ENCODE data around the gene PISD. TPM values are rescaled to one million over a fixed set of nuclear protein-coding genes. Genes with fewer than 3 reads are reported as not detected.

PISD gene
- total RNA-seq, 1 donor from 2014 or later, result 51.2 TPM

- Histone ChIP-seq H3K36me3 (peaks cover 17% of the 10 kb centered on the region), H3K27ac (no peak overlapping the region), H3K9me3 (no peaks in the 10 kb centered on the region), H3K27me3 (no peaks in the 10 kb centered on the region), H3K4me3 (no peak overlapping the region), H3K4me1 (no peaks in the 10 kb centered on the region)
- DNase-seq, result no peak
- no peak for TF ChIP-seq CTCF (IDR thresholded peaks at IDR 0.05)
- no peak for ATAC-seq
- intact Hi-C loops (cut with DNase I), result no loop called here
Measured at GRCh38 chr22:31578171-31578570, 83.8 kb downstream of the PISD start.

GRCh38 chr22:31577711-31578110, 84.3 kb downstream of the PISD start:
- no peak for TF ChIP-seq CTCF (IDR thresholded peaks at IDR 0.05)
- Histone ChIP-seq H3K27me3 (no peaks in the 10 kb centered on the region), H3K27ac (no peak overlapping the region), H3K4me1 (no peaks in the 10 kb centered on the region), H3K9me3 (no peaks in the 10 kb centered on the region), H3K4me3 (no peak overlapping the region), H3K36me3 (peaks cover 21% of the 10 kb centered on the region)
- intact Hi-C loops (cut with DNase I), result no loop called here
- no peak for DNase-seq
- ATAC-seq, result no peak

- ATAC-seq (no peak), DNase-seq (no peak)
- Histone ChIP-seq H3K36me3 (peaks cover 21% of the 10 kb centered on the region), H3K4me3 (no peak overlapping the region), H3K27ac (no peak overlapping the region), H3K27me3 (no peaks in the 10 kb centered on the region), H3K9me3 (no peaks in the 10 kb centered on the region), H3K4me1 (no peaks in the 10 kb centered on the region)
- TF ChIP-seq CTCF (IDR thresholded peaks at IDR 0.05), result no peak
- intact Hi-C loops (cut with DNase I), result no loop called here
Measured at GRCh38 chr22:31575190-31575589, 86.8 kb downstream of the PISD start.

DNA sequence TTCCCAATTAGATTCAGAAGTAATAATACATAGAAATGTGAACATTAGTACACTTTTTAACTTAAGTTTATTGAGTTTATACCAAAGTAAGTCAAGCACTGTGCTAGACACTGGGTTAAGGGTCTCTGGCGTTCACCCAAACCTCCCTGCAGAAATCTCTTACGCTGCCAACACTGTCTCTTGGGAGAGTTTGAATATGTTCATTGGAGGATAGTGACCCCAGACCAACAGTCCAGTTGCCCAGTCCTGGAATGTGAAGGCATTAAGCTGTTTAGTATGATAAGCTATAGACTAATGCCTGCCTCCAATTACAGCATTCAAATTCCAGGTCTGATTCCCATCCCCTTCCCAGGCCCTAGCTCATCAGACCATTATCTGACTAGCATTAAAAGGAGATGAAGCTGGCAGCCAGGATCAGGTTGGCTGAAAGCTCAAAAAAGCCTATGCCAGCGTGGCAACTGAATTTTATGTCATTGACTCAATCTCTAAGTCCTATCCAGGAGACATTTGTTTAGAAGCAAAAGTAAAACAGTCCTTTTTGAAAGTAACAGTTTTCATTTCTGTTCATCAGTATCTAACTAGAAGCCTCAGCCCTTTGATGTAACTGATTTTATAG, 87.9 kb downstream of the PISD start:
- Histone ChIP-seq H3K4me1 (no peaks in the 10 kb centered on the region), H3K27me3 (no peaks in the 10 kb centered on the region), H3K27ac (no peak overlapping the region), H3K4me3 (no peak overlapping the region), H3K9me3 (no peaks in the 10 kb centered on the region), H3K36me3 (peaks cover 21% of the 10 kb centered on the region)
- ATAC-seq (no peak), DNase-seq (no peak)
- intact Hi-C loops (cut with DNase I), result no loop called here
- TF ChIP-seq CTCF (IDR thresholded peaks at IDR 0.05), result no peak

DNA sequence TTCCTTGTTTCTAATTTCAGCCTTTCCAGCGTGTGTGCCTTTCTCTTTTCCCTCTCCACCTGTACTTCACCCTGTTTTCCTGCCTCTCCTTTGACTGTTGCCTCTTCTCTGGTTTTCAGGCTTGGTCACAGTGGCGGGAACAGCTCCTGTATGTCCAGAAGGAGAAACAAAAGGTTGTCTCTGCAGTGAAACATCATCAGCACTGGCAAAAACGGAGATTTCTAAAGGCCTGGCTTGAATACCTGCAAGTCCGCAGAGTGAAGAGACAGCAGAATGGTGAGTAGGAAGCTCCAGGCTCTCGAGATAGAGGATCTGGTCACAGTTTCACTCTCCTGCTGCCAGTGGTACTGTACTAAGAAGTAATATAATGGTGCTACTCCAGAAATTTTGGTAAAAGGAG, 89.1 kb downstream of the PISD start:
- Histone ChIP-seq H3K27me3 (no peaks in the 10 kb centered on the region), H3K36me3 (peaks cover 16% of the 10 kb centered on the region), H3K9me3 (no peaks in the 10 kb centered on the region), H3K4me3 (no peak overlapping the region), H3K4me1 (no peaks in the 10 kb centered on the region), H3K27ac (no peak overlapping the region)
- intact Hi-C loops (cut with DNase I), result no loop called here
- ATAC-seq (no peak), DNase-seq (no peak)
- no peak for TF ChIP-seq CTCF (IDR thresholded peaks at IDR 0.05)

GRCh38 chr22:31569126-31569525, 92.9 kb downstream of the PISD start:
- DNase-seq (no peak), ATAC-seq (no peak)
- no peak for TF ChIP-seq CTCF (IDR thresholded peaks at IDR 0.05)
- no peaks in the 10 kb centered on the region for H3K9me3 ChIP-seq
- no peaks in the 10 kb centered on the region for H3K4me1 ChIP-seq
- no peak overlapping the region for H3K27ac ChIP-seq
- intact Hi-C loops (cut with DNase I), result no loop called here
- H3K36me3 ChIP-seq, result peaks cover 9% of the 10 kb centered on the region
- H3K27me3 ChIP-seq, result no peaks in the 10 kb centered on the region
- no peak overlapping the region for H3K4me3 ChIP-seq
